ENCODE measurements around the gene CLCNKA.

The CLCNKA gene

DNA sequence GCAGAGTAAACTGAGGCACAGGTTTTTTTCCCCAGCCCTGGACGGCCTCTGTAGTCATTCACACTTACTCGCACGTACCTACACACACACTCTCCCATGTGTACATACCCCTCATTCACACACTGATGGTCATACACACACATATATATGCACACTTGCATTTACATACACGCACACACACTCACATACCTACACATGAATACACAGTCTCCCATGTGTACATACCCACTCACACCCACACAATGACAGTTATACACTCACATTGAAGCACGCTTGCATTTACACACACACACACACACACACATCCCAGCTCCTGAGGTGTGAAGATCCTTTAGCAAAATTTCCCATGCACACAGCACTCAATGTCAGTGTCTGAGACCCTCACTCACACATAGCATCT, 52.4 kb downstream of the CLCNKA start:
- TF ChIP-seq, protein P1, sequence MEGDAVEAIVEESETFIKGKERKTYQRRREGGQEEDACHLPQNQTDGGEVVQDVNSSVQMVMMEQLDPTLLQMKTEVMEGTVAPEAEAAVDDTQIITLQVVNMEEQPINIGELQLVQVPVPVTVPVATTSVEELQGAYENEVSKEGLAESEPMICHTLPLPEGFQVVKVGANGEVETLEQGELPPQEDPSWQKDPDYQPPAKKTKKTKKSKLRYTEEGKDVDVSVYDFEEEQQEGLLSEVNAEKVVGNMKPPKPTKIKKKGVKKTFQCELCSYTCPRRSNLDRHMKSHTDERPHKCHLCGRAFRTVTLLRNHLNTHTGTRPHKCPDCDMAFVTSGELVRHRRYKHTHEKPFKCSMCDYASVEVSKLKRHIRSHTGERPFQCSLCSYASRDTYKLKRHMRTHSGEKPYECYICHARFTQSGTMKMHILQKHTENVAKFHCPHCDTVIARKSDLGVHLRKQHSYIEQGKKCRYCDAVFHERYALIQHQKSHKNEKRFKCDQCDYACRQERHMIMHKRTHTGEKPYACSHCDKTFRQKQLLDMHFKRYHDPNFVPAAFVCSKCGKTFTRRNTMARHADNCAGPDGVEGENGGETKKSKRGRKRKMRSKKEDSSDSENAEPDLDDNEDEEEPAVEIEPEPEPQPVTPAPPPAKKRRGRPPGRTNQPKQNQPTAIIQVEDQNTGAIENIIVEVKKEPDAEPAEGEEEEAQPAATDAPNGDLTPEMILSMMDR (IDR thresholded peaks at IDR 0.05; ENCODE audit: low read length) = no peak
- no peak for TF ChIP-seq EZH2 (IDR thresholded peaks at IDR 0.05; ENCODE audit: borderline replicate concordance, low read length)
- peaks cover 5% of the 10 kb centered on the region; the same call in 1 of the 2 replicates for H3K27me3 ChIP-seq (ENCODE audit: insufficient read depth, low read length)
- no peaks in the 10 kb centered on the region for H3K9me2 ChIP-seq (ENCODE audit: low read depth, low read length)
- H3K4me2 ChIP-seq (ENCODE audit: low read length) = peak overlapping the region; percentile 81
- H2AFZ ChIP-seq (ENCODE audit: low read length) = no peak overlapping the region
- H3K79me2 ChIP-seq (ENCODE audit: insufficient read depth, low read length) = no peaks in the 10 kb centered on the region
- H3K9me3 ChIP-seq (ENCODE audit: low read length) = no peaks in the 10 kb centered on the region
- no peaks in the 10 kb centered on the region for H3K36me3 ChIP-seq (ENCODE audit: insufficient read depth, low read length)
- H3K9ac ChIP-seq (ENCODE audit: low read length) = no peak overlapping the region
- no peak overlapping the region for H3K27ac ChIP-seq (ENCODE audit: low read depth, low read length, poor library complexity, severe bottlenecking)
- H3K4me3 ChIP-seq (ENCODE audit: low read depth, low read length, poor library complexity, severe bottlenecking) = peak overlapping the region; percentile 57
- H3F3A ChIP-seq (ENCODE audit: insufficient read depth, low read length) = no peaks in the 10 kb centered on the region
- no peaks in the 10 kb centered on the region for H4K20me1 ChIP-seq (ENCODE audit: insufficient read depth, low read length)
- H3K4me1 ChIP-seq (ENCODE audit: insufficient read depth, low read length, severe bottlenecking) = peaks cover 20% of the 10 kb centered on the region

DNA sequence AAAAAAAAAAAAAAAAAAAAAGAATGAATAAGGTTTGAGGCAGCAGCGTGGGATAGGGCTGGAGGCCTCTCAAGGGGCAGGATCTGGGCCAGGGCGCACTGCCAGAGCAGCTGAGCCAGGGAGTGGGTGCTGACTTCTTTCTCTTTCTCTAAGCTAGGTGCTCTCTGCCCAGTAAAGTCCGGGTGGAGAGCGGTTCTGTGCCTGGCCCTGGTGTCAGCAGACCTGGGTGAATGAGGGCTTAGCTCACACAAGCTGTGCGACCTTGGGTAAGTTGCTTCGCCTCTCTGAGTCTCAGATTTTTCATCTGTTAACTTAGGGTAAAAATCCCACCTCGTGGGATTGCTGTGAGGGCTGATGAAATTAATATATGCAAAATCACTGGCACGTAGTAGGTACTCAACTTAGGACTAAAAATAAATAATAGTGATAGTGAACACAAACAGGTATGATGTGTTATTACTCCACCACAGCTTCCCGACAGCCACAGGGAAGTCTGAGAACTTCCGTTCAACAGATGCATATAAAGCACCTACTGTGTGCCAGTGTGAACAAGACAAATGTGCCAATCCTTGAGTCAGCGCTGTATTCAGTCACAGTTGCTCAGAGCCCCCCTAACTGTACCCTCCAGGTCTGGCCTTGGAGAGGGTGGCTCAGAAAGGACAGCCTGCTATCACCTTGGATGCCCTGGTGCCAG, 53.6 kb downstream of the CLCNKA start:
- Histone ChIP-seq H3K4me2 (ENCODE audit: low read length) (no peak overlapping the region), H3K9me2 (ENCODE audit: low read depth, low read length) (no peaks in the 10 kb centered on the region), H3K27me3 (ENCODE audit: insufficient read depth, low read length) (peaks cover 5% of the 10 kb centered on the region; the same call in 1 of the 2 replicates), H3K9me3 (ENCODE audit: low read length) (no peaks in the 10 kb centered on the region), H3F3A (ENCODE audit: insufficient read depth, low read length) (no peaks in the 10 kb centered on the region), H3K4me3 (ENCODE audit: low read depth, low read length, poor library complexity, severe bottlenecking) (no peak overlapping the region), H3K36me3 (ENCODE audit: insufficient read depth, low read length) (no peaks in the 10 kb centered on the region), H3K4me1 (ENCODE audit: insufficient read depth, low read length, severe bottlenecking) (peaks cover 22% of the 10 kb centered on the region), H3K27ac (ENCODE audit: low read depth, low read length, poor library complexity, severe bottlenecking) (no peak overlapping the region), H2AFZ (ENCODE audit: low read length) (no peak overlapping the region), H4K20me1 (ENCODE audit: insufficient read depth, low read length) (no peaks in the 10 kb centered on the region), H3K79me2 (ENCODE audit: insufficient read depth, low read length) (no peaks in the 10 kb centered on the region), H3K9ac (ENCODE audit: low read length) (no peak overlapping the region)
- TF ChIP-seq, protein P1 (IDR thresholded peaks at IDR 0.05; ENCODE audit: low read length) = no peak

DNA sequence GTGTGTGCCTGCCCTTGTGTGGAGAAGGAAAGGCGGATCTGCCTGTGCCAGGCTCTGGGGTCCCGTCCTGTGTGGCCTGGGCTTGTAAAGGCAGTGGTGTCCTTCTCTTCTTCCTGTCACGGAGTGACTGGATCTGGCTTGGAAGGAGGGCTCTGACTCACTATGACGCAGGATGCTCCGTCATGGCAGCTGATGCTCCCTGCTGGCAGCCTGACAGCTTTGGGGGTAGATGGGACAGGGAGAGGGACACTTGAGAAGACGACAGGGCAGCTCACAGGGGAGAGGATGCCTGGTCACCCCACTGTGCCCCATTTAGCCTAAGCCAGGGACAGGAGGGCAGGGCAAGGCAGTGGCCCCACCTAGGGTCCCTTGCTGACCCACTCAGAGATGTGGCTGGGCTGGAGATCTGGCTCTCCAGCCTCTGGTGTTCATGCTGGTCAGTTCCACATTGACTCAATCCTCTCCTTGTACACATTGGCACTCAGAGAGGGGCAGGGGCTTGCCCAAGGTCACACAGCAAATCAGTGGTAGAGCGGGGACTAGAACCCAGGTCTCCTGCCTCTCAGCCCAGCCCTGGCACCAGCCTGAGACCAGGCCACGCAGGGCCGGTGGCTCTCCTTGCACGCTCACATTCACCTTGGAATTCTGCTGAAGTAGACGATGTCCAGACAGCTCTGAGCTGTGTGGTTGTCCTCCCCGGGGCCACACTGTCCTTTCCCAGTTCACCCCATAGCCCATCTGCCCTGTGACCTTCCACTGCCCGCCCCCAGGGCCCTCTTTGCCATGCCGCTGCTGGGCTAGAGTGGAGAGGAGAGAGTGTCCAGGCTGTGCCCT, 54.4 kb downstream of the CLCNKA start:
- Histone ChIP-seq H4K20me1 (ENCODE audit: insufficient read depth, low read length) (no peaks in the 10 kb centered on the region), H3K36me3 (ENCODE audit: insufficient read depth, low read length) (no peaks in the 10 kb centered on the region), H2AFZ (ENCODE audit: low read length) (no peak overlapping the region), H3K9me3 (ENCODE audit: low read length) (no peaks in the 10 kb centered on the region), H3K4me1 (ENCODE audit: insufficient read depth, low read length, severe bottlenecking) (peaks cover 22% of the 10 kb centered on the region), H3K27ac (ENCODE audit: low read depth, low read length, poor library complexity, severe bottlenecking) (no peak overlapping the region), H3K4me3 (ENCODE audit: low read depth, low read length, poor library complexity, severe bottlenecking) (no peak overlapping the region), H3K79me2 (ENCODE audit: insufficient read depth, low read length) (no peaks in the 10 kb centered on the region), H3K4me2 (ENCODE audit: low read length) (no peak overlapping the region), H3K9me2 (ENCODE audit: low read depth, low read length) (no peaks in the 10 kb centered on the region), H3K9ac (ENCODE audit: low read length) (no peak overlapping the region), H3K27me3 (ENCODE audit: insufficient read depth, low read length) (peaks cover 5% of the 10 kb centered on the region; the same call in 1 of the 2 replicates), H3F3A (ENCODE audit: insufficient read depth, low read length) (no peaks in the 10 kb centered on the region)
- TF ChIP-seq, protein P1 (IDR thresholded peaks at IDR 0.05; ENCODE audit: low read length) = no peak
- no peak for TF ChIP-seq EZH2 (IDR thresholded peaks at IDR 0.05; ENCODE audit: borderline replicate concordance, low read length)

All from OCI-LY1 (cell line).